HG03521 (cell line): ENCODE measurements around the gene BAIAP2.
"Not testable (repeated sequence)": the region's sequence is repeated elsewhere in the genome, so short reads cannot be mapped to it uniquely, and the experiment has no call there.

ENCODE experiments used
- ATAC-seq: cut with Tn5 transposase; IDR thresholded peaks from one replicate; pipeline ENCODE4 v1.9.1; 2021; ENCODE audit warnings: mild to moderate bottlenecking, moderate library complexity; ENCODE audit not compliant: unreplicated experiment

Gene BAIAP2

GRCh38 chr17:81021531-81022343 lies 13.2 kb upstream of the BAIAP2 start:
- ATAC-seq, result no peak

DNA sequence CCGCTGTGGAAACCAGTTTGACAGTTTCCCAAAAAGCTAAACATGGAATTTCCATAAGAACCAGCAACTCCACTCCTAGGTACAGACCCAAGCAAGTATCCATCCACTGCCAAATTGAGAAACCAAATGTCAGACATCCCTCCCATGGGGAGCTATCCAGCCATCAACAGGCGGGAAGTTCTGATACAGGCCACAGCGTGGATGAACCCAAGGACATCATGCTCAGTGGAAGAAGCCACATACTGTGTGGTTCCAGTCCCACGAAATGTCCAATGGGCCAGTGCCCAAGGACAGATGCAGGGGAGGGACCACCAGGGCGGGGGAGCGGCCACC lies 12.6 kb upstream of the BAIAP2 start:
- no peak for ATAC-seq

- ATAC-seq, result no peak
Measured at GRCh38 chr17:81025065-81025740, 9.7 kb upstream of the BAIAP2 start.

DNA sequence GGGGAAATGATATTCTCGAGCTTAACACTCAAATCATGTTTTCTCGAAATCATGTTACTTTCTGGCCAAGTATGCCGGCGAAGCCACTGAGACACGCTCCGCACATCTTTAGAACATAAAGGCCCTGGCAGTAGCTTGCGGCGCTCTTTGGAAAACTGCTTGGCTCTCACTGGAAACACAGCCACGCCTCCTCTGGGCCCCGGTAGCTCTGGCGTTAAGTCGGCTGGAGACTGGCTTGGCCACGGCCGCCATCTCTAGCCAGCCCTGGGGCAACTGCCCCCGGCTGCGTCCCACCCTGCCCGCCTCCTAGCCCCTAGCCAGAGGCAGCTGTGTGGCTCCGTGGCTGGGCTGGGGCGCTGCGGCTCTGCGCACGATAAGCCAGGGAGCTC lies 9.2 kb upstream of the BAIAP2 start:
- no peak for ATAC-seq

- ATAC-seq, result no peak
Measured at GRCh38 chr17:81026266-81027036, 8.5 kb upstream of the BAIAP2 start.

DNA sequence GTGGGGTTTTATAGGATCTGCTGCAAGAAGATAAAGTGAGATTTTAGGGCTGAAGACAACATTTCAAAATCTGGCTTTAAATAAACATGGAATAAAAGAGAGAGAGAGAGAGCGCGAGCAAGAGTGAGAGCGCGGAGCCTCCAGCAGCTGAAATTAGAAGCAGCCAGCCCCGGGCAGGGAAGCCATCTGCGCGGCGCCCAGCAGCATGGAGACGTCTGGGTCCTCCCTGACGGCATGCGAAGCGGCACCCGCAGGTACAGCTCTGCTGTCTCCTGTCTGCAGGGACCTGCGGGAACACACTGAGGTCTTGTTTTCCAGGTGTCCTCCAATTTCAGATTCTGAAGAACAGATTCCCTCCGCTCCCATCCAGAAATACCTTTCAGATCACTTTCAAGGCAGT lies 7.9 kb upstream of the BAIAP2 start:
- no peak for ATAC-seq

DNA sequence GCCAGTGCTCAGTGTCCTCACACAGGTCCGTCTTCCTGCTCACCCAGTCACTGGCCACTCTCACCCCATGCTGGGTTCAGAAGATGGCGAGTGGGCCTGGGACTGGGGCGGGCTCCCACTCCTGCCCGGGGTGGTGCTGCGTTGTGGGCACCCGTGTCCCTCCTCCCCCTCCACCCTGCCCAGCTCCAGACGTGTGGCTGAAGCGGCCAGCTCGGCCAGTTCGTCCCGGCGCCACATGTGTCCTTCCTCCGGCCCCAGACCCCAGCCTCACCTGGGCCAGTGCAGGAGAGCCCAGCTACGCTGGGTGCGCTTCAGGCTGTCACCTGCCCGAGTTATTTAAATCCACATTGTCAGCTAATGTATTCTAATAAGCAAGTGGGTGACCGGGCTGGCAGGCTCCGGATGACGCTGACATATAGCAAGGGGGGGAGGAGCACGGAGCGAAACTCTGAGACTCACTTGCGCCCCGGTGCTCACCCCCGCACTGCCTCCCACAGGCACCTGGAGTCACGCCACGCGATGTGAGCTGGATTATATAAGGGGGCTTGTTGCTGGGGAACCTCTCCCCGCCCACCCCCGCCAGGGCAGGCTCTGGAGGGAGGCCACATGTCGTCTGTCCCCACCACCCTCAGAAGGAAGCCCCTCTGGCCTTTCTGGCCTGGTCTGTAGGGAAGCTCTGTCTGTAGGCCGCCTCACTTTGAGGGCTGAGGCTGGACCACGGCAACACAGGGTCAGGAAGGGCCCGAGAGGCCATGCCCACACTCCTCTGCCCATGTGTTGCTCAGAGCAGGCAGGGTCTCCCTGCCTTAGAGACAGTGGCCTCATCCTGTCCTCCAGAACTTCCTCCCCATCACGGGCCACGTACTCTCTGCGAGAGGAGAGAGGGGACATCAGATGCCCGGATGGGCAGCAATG lies 7.1 kb upstream of the BAIAP2 start:
- no peak for ATAC-seq

GRCh38 chr17:81028506-81028858 lies 6.5 kb upstream of the BAIAP2 start:
- no peak for ATAC-seq

- ATAC-seq, result no peak
Measured at GRCh38 chr17:81029859-81030258, 5.1 kb upstream of the BAIAP2 start.

DNA sequence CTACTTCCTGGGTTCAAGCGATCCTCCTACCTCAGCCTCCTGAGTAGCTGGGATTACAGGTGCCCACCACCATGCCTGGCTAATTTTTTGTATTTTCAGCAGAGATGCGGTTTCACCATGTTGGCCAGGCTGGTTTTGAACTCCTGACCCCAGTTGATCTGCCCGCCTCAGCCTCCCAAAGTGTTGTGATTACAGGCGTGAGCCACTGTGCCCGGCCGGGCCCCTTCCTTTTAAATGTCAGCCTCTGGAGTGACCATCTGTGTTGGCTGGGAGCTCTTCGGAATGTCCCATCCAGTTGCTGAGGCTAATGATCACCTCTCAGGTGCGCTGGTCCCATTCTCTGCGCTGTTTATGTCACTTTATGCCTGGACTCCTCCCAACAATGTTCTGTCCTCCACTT lies 4.6 kb upstream of the BAIAP2 start:
- not testable (repeated sequence) for ATAC-seq

DNA sequence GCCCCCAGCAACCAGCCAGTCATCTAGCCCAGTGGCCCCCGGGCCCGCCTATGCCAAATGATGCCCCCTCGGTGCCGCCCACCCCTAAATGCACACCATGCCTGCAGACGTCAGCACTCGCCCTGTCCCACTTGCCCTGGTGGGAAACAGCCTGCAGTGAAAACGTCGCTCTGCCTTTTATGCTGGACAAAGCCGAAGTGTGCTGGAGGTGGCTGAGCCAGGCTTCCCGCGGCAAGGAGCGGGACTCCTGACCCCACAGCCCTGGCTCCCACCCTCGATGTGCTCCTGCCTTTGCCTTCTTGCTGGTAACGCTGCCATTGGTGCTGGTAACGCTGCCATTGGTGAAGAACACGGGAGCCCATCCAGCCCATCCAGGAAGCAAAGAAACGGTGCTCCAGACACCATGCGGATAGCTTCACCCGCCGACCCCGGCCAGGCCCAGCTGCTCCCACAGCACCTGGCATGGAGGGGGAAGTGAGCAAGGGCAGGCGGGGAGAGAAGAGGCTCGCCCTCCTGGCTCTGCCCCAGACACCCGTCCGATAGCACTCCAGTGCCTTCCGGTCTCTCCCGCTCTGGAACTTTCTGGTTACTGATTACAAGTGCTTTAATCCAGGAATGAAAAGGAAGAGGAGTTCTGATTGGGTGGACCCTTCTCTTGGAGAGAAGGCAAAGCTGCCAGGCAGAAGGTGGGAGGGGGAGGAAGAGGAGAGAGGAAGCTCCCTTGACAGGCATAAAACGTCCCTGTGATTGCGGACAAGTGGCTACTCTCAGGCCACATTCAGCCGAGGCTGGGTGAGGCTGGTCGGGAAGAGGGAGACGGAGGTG lies 4.0 kb upstream of the BAIAP2 start:
- no peak for ATAC-seq

DNA sequence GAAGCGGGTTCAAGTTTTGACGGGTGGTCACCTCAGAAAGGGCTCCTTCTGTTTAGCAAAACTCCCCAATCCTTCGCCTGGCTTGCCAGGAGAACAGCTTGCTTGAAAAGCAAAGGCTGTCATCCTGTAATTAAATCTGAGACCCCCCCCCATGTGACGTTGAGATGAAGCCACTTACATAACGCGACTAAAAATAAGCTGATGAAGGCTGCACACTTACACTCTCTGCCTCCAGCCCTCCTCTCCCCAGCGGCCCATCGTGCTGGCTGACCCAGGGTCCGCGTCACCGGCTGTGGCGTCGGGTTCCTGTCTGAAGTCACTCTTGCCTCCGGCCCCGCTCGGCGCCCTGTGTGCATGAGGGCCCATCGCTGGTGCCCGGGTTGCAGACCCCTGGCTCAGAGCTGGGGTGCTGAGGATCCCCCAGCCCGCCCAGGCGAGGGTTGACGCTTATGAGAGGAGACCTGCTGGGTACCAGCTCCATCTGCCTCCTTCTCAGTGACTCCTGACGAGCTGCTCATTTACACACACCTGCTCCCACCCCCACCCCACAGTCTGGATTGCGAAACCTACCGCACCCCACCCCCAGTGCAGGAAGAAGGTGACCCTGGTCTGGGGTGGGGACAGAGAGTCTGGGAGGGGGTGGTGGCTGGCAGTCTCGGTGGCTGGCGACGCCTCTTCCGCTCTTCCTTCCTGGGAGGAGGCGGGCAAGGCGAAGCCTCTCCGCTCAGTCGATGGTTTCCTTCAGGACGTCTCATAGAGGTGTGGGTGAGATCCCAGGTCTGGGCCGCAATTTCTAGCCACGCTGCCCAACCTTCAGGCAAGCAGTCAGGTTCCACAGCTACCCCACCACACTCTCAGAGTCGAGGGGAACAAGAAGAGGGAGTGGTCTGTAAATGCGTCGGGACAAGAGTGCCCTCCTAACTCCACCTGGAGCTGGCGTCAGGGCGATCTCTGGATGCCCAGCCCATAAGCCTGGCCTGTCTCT lies 3.1 kb upstream of the BAIAP2 start:
- no peak for ATAC-seq

DNA sequence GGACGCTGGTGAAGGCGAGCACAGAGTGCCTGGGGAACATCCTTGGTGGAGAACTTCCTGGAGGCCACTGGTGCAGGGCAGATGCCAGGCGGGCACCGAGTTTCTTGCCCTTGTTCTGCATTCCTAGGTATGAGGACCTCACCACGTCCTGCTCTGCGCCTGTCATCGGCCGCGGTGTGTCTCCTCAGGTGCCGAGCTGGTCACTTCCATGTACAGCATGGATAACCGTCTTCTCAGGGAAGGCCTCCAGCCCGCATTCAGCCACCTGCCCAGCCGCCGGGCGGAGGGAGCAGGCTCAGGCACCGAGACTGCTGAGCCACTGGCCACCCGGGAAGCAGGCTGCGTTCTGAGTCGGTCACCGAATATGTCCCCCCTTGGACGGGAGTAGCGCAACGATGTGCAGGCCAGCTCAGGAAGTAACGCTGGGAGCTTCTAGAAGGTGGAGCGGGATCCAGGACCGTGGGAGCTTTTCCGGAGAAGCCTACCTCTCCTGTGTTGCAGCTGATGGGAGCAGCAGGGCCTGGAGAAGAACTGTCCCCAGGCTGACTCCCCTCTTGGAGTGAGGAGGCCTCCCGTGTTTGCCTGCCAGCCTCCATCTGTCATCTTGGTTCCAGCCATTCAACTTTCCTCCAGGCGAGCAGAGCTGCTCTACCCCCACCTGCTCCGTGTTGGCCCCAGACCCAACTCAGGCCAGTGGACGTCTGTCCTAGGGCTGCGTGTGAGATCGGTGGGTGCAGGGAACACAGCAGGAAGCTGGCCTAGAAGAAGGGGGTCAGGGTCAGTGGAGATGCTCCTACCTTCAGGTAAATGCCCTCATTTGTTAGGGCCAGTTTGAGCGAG lies 2.1 kb upstream of the BAIAP2 start:
- no peak for ATAC-seq

- ATAC-seq, result no peak
Measured at GRCh38 chr17:81033535-81034167, 1.3 kb upstream of the BAIAP2 start.

DNA sequence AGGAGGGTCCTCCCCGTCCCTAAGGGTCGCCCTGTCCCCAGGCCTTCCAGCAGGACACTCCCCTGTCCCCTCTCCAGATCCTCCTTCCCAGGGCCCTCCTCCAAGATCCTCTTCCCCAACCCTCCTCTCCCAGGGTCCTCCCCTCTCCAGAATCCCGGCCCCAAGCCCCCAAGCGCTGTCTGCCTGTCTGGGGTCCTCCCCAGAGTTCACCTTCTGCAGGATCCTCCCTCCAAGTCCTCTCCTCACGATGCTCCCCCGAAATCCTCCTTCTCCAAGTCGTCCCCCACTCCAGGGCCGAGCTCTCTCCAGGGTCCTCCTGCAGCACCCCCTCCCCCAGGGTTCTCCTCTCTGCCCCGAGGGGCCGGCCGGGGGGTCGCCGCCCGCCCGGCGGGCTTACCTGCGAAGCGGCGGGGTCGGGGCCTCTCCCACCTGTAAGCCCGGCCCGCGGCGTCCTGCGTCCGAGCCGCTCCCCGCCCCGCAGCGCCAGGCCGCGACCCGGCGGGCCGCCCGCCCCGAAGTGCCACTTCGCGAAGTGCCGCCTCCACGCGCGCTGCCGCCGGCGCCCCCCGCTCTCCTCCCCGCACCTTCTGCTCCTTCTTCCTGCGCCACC lies 678 bp upstream of the BAIAP2 start:
- peak; percentile 3 for ATAC-seq

DNA sequence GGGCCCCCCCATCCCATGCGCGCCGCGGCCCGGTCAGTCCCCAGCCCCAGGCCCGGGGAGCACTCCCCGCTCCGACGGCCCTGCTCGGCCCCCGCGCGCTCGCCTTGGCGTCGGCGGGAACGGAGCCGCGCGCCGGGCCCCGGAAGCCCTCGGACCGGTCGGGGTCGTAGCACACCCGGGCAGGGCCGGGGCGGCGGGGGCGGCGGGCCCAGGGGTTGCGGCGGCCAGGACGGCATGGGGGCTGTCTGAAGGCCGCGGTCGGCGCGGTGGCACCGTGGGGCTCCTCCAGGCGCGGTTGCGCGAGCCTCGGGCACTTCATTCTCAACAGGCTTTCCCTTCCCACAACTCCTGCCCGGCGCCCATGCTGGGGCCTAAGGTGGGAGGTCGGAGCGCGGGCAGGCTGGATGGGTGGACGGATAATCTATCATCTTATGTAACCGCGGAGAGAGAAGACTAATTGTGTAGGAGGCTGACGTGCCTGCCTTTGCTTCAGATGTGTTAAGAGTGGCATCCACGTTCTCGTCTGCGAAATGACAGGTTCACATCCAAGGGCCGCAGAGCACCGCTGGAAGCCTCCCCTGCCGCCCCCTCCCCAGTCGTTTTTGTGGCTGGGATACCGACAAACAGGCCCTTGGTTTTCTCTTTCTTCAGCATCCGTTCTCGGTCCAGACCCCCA lies 708 bp downstream of the BAIAP2 start:
- ATAC-seq, result peak; percentile 11
